Heart left ventricle (tissue), 16 donors: ENCODE data around the gene ACSL6. TPM values are rescaled to one million over a fixed set of nuclear protein-coding genes. Genes with fewer than 3 reads are reported as not detected.

ENCODE experiments used
- ATAC-seq, 4 donors: fragments of 200-7000 bp; cut with Tn5 transposase; one replicate each; pipeline ENCODE4 v1.9.1; 2020 to 2022; ENCODE audit warnings: moderate library complexity in 4 of 4, mild to moderate bottlenecking in 3 of 4, moderate number of reproducible peaks in 1 of 4
- DNase-seq, 5 donors: peaks; one replicate each; pipeline ENCODE4 v3.0.0-alpha.2; 2020
- H3K27ac ChIP-seq, 12 donors: fragments of 200-600 bp; sonication (generic) in 4 of 12; one replicate each; pipeline versions ENCODE4 v1.5.0 to v1.8.0; 2016 to 2022; ENCODE audit warnings: mild to moderate bottlenecking in 2 of 12
- H3K27me3 ChIP-seq, 9 donors: fragments of 200-600 bp; sonication (generic) in 2 of 9; one replicate each; pipeline versions ENCODE4 v1.5.1 to v1.8.0; 2016 to 2022; ENCODE audit warnings: mild to moderate bottlenecking in 3 of 9
- H3K36me3 ChIP-seq, 9 donors: fragments of 200-600 bp; sonication (generic) in 2 of 9; one replicate each; pipeline versions ENCODE4 v1.5.0 to v1.8.0; 2018 to 2022; ENCODE audit warnings: mild to moderate bottlenecking in 2 of 9
- H3K4me1 ChIP-seq, 12 donors: fragments of 200-600 bp; sonication (generic) in 4 of 12; one replicate each; pipeline versions ENCODE4 v1.5.0 to v1.8.0; 2016 to 2022; ENCODE audit warnings: mild to moderate bottlenecking in 3 of 12
- H3K4me3 ChIP-seq, 12 donors: fragments of 200-600 bp; sonication (generic) in 4 of 12; one replicate each; pipeline versions ENCODE4 v1.5.0 to v1.8.0; 2017 to 2022; ENCODE audit warnings: mild to moderate bottlenecking in 9 of 12, moderate library complexity in 4 of 12
- H3K9me3 ChIP-seq, 12 donors: fragments of 200-600 bp; sonication (generic) in 4 of 12; one replicate each; pipeline versions ENCODE4 v1.5.0 to v1.8.0; 2016 to 2022; ENCODE audit warnings: mild to moderate bottlenecking in 1 of 12
- POLR2A ChIP-seq, 2 donors: fragments of 450-650 bp; IDR thresholded peaks; one replicate each; pipeline ENCODE4 v1.6.1; 2017; ENCODE audit warnings: antibody characterized with exemption in 2 of 2, mild to moderate bottlenecking in 2 of 2, moderate library complexity in 2 of 2
- WGBS, 4 donors: extraction: QIAGEN DNeasy Blood & Tissue Kit in 2 of 4; methylation state at CpG; one replicate each; pipeline versions ENCODE4 v1.1.5 to v1.1.7; 2013 to 2018; 5-methylcytosine and 5-hydroxymethylcytosine counted together
- intact Hi-C, 10 donors: fragments of 100-400 bp; cut with DNase I; formaldehyde crosslinking; loops; one replicate each; pipeline versions ENCODE4 v1.11.1 to v1.14.2; 2022
- polyA plus RNA-seq, 2 donors: library from polyadenylated mRNA; stranded (reverse); fragments of 200-250 nt; gene quantifications; one replicate each; pipeline ENCODE4 v1.2.3, GENCODE V29; 2013
- total RNA-seq, 9 donors: library from RNA; depleted of rRNA in 2 of 9; stranded (reverse); fragments of >200 nt in 2 of 9; fragmentation: NEBNext Ultra II Directional in 3 of 9; extraction: Animal tissue kit (Norgen Biotek cat#: 25700) in 3 of 9; gene quantifications; one replicate each; pipeline versions ENCODE4 v1.1.0 to v1.2.4, GENCODE V29; 2016 to 2023
- TF ChIP-seq, protein P1 (sequence below), 12 donors: fragments of 200-600 bp; sonication (generic) in 4 of 12; IDR thresholded peaks; one replicate each; pipeline versions ENCODE4 v1.5.0 to v1.8.0; 2018 to 2022; ENCODE audit warnings: antibody characterized with exemption in 12 of 12, mild to moderate bottlenecking in 5 of 12
- donor health status: ischemic (EF 13 %, LVEDD 7.1; RV severe dilation, severe dysfunction).
- donor health status: healthy with polysubstance abuse.
- donor health status: DM: no; HTN: yes; CAD: no.
- donor health status: DM: no; HTN: no; CAD: no.
- donor health status: ischemic (EF 25% LVEDD 6.9; RV normal size, moderate dysfunction).
- donor health status: ischemic (EF 25% LVEDD 5.7; RV mildly dilated, moderate dysfunction).
- donor health status: healthy.
- donor health status: DM: yes; HTN: yes; CAD: no.
- donor health status: ischemic (EF 35%, LVEDD 5.7; RV mildly dilated, moderate dysfunction).
- donor health status: nonischemic (EF 11% LVEDD 7.7; RV severe dilation, severe dysfunction).
- donor health status: DM: yes; HTN: yes; CAD: no.
- donor health status: PGD.
- donor health status: ischemic (EF 29% LVEDD 5.4; RV normal size, mild dysfunction).
- donor health status: nonischemic (EF 23%, LVEDD 6.1; RV moderate dilation, normal function).

ACSL6 gene
- total and polyA plus RNA-seq, 11 donors, result 0.33 to 3.8 (median 2.1) TPM

DNA sequence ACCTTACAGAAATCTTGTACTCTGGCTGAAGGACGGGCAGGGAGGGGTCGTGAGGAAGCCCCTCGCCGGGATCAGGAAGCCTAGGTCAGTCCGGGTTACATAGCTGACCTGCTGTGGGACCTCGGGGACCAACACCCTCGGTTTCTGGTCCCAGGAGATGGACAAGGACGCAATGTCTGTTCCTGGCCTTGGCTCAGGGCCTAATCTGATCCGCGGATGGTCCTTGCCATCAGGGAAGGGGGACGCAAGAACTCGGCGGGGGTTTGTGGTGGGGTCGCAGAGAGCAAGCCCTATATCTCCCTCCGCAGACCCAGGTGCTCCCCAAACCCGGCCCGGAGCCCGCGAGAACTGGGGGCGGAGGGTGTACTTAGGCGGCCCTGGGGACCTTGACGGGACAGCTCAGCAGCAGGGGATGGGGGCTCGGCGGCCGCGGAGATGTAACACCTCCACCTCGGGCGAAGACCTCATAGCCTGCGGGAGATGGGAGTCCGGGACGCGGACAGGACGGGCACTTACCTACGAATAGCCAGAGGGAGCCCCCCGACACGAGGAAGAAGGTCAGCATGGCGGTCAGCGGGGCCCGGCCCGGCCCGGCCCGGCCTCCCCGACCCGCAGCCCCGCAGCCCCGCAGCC, 353 bp downstream of the ACSL6 start:
- Histone ChIP-seq H3K9me3 (no peaks in the 10 kb centered on the region), H3K36me3 (no peaks in the 10 kb centered on the region), H3K27ac (no peak overlapping the region), H3K4me3 (peak overlapping the region; percentile 36 to 71 (median 60)), H3K4me1 (peaks cover 0 to 44% (median 11%) of the 10 kb centered on the region in 12 donors), H3K27me3 (peaks cover 0 to 23% (median 6%) of the 10 kb centered on the region in 9 donors)
- TF ChIP-seq POLR2A (IDR thresholded peaks at IDR 0.05), result no peak
- TF ChIP-seq, protein P1, sequence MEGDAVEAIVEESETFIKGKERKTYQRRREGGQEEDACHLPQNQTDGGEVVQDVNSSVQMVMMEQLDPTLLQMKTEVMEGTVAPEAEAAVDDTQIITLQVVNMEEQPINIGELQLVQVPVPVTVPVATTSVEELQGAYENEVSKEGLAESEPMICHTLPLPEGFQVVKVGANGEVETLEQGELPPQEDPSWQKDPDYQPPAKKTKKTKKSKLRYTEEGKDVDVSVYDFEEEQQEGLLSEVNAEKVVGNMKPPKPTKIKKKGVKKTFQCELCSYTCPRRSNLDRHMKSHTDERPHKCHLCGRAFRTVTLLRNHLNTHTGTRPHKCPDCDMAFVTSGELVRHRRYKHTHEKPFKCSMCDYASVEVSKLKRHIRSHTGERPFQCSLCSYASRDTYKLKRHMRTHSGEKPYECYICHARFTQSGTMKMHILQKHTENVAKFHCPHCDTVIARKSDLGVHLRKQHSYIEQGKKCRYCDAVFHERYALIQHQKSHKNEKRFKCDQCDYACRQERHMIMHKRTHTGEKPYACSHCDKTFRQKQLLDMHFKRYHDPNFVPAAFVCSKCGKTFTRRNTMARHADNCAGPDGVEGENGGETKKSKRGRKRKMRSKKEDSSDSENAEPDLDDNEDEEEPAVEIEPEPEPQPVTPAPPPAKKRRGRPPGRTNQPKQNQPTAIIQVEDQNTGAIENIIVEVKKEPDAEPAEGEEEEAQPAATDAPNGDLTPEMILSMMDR (IDR thresholded peaks at IDR 0.05), result no peak
- 4 to 6% (median 4%) methylated on average over 14 to 46 of the region's 46 CpGs for WGBS, 4 donors
- intact Hi-C loops, result loop anchor here in 3 of 10 donors (2.0 to 5.0 kb wide), 2 partner anchors 199 to 422 kb away; no protein-coding TSS in a partner anchor
- no peak for ATAC-seq
- peak in 1 of 5 donors; percentile 12 for DNase-seq

- Histone ChIP-seq H3K27ac (no peak overlapping the region), H3K27me3 (peaks cover 0 to 23% (median 6%) of the 10 kb centered on the region in 9 donors), H3K9me3 (no peaks in the 10 kb centered on the region), H3K4me1 (peaks cover 0 to 44% (median 11%) of the 10 kb centered on the region in 12 donors), H3K36me3 (no peaks in the 10 kb centered on the region), H3K4me3 (peak overlapping the region in 6 of 12 donors; percentile 41 to 70 (median 63))
- WGBS, 4 donors, result 54 to 76% (median 65%) methylated on average over 6 of the region's 6 CpGs
- ATAC-seq (no peak), DNase-seq (peak in 1 of 5 donors; percentile 12)
- no peak for TF ChIP-seq POLR2A (IDR thresholded peaks at IDR 0.05)
- TF ChIP-seq, protein P1 (IDR thresholded peaks at IDR 0.05), result no peak
- intact Hi-C loops, result loop anchor here in 3 of 10 donors (2.0 to 5.0 kb wide), 2 partner anchors 198 to 422 kb away; no protein-coding TSS in a partner anchor
Observed at GRCh38 chr5:132010645-132010988, 841 bp downstream of the ACSL6 start.

GRCh38 chr5:132009706-132010405, 1.6 kb downstream of the ACSL6 start:
- Histone ChIP-seq H3K4me1 (peaks cover 0 to 44% (median 11%) of the 10 kb centered on the region in 12 donors), H3K9me3 (no peaks in the 10 kb centered on the region), H3K4me3 (no peak overlapping the region), H3K27ac (no peak overlapping the region), H3K36me3 (no peaks in the 10 kb centered on the region), H3K27me3 (peaks cover 0 to 23% (median 6%) of the 10 kb centered on the region in 9 donors)
- ATAC-seq, result no peak
- DNase-seq, result peak in 1 of 5 donors; percentile 39
- 78 to 87% (median 81%) methylated on average over 3 of the region's 3 CpGs for WGBS, 4 donors
- TF ChIP-seq, protein P1 (IDR thresholded peaks at IDR 0.05), result no peak
- TF ChIP-seq POLR2A (IDR thresholded peaks at IDR 0.05), result no peak
- intact Hi-C loops, result loop anchor here (2.0 to 10.0 kb wide), 9 partner anchors 198 to 585 kb away; partner anchors contain the start of gene FNIP1 (in 1 of the 10)
